Neutrophil (primary cell): ENCODE measurements around the gene ZBTB7A.

ENCODE experiments used
- H3K27ac ChIP-seq: fragments of 200-600 bp; sonication (generic); 2 replicates; pipeline ENCODE4 v1.5.1; 2016; ENCODE audit warnings: mild to moderate bottlenecking, moderate library complexity
- H3K27me3 ChIP-seq: fragments of 200-600 bp; sonication (generic); 2 replicates; pipeline ENCODE4 v1.6.0; 2016; ENCODE audit warnings: mild to moderate bottlenecking
- H3K36me3 ChIP-seq: fragments of 200-600 bp; sonication (generic); 2 replicates; pipeline ENCODE4 v1.5.1; 2017
- H3K4me1 ChIP-seq, 2 experiments: fragments of 200-600 bp in 1 of 2; sonication (generic) in 1 of 2; 1 replicate in 1 of 2; 2 replicates in 1 of 2; pipeline versions ENCODE4 v1.5.1 to v1.6.1; 2013 to 2016; ENCODE audit warnings: low read depth in 1 of 2, low read length in 1 of 2, mild to moderate bottlenecking in 1 of 2, moderate library complexity in 1 of 2; ENCODE audit not compliant: control insufficient read depth in 1 of 2, insufficient read depth in 1 of 2
- H3K4me3 ChIP-seq, 2 experiments: fragments of 200-600 bp in 1 of 2; sonication (generic) in 1 of 2; 1 replicate in 1 of 2; 2 replicates in 1 of 2; pipeline ENCODE4 v1.5.1; 2013 to 2016; ENCODE audit warnings: low read depth in 1 of 2, low read length in 1 of 2, mild to moderate bottlenecking in 1 of 2, moderate library complexity in 1 of 2
- H3K9me3 ChIP-seq: fragments of 200-600 bp; sonication (generic); 2 replicates; pipeline ENCODE4 v1.5.1; 2016
- TF ChIP-seq, protein P1 (sequence below): fragments of 200-600 bp; sonication (generic); IDR thresholded peaks from 2 replicates; pipeline ENCODE4 v1.5.1; 2016; ENCODE audit warnings: antibody characterized with exemption

ZBTB7A gene

DNA sequence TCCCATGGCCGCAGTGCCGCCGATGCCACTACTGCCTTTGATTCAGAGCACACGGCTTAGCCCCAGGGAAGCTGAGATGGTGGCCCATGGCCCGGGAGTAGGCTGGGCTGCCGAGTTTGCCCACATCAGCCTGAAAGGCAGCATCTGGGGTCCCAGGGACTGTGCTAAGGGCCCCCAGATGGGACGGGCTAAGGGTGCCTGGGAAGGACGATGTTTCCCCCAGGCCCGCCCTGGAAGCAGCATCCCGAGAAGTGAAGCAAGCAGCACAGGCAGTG lies 34.7 kb upstream of the ZBTB7A start:
- Histone ChIP-seq H3K27me3 (no peaks in the 10 kb centered on the region), H3K27ac (no peak overlapping the region), H3K9me3 (no peaks in the 10 kb centered on the region), H3K4me1 (no peaks in the 10 kb centered on the region), H3K4me3 (no peak overlapping the region), H3K36me3 (peaks cover 92% of the 10 kb centered on the region)
- TF ChIP-seq, protein P1, sequence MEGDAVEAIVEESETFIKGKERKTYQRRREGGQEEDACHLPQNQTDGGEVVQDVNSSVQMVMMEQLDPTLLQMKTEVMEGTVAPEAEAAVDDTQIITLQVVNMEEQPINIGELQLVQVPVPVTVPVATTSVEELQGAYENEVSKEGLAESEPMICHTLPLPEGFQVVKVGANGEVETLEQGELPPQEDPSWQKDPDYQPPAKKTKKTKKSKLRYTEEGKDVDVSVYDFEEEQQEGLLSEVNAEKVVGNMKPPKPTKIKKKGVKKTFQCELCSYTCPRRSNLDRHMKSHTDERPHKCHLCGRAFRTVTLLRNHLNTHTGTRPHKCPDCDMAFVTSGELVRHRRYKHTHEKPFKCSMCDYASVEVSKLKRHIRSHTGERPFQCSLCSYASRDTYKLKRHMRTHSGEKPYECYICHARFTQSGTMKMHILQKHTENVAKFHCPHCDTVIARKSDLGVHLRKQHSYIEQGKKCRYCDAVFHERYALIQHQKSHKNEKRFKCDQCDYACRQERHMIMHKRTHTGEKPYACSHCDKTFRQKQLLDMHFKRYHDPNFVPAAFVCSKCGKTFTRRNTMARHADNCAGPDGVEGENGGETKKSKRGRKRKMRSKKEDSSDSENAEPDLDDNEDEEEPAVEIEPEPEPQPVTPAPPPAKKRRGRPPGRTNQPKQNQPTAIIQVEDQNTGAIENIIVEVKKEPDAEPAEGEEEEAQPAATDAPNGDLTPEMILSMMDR = no peak

DNA sequence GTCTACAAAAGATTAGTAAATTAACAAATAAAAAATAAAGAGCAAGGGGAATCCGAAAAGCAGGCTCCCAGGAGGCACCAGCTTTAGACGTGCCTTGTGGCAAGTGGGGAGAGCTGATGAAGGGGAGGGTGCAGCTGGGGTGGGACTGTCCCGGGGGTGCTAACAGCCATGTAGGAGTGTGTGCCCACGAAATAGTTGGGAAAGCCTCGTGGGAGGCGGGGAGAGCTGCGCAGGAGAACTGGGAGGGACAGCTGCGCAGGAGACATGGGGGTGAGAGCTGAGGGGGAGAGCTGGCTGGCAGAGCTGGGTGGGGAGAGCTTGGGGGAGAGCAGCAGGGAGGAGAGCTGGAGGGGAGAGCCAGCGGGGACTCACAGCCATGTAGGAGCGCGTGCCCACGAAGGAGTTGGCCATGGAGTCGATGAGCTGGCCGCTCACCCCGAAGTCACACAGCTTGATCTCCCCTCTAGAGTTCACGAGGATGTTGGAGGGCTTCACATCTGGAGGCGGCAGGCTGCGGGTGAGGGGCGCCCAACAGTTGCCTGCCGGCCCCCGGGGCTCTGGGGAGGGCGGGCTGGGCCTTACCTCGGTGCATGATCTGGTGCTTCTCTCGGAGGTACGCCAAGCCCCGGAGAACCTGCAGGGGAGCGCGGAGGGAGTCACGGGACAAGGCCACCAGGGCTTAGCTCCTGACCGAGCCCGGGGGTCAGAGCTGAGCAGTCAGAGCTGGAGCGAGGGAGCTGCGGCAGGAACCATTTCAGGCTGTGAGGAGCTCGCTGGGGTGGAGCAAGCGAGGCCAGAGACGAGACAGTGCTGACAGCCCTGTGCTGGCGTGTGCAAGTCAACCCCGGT lies 34.2 kb upstream of the ZBTB7A start:
- H3K4me1 ChIP-seq = no peaks in the 10 kb centered on the region

DNA sequence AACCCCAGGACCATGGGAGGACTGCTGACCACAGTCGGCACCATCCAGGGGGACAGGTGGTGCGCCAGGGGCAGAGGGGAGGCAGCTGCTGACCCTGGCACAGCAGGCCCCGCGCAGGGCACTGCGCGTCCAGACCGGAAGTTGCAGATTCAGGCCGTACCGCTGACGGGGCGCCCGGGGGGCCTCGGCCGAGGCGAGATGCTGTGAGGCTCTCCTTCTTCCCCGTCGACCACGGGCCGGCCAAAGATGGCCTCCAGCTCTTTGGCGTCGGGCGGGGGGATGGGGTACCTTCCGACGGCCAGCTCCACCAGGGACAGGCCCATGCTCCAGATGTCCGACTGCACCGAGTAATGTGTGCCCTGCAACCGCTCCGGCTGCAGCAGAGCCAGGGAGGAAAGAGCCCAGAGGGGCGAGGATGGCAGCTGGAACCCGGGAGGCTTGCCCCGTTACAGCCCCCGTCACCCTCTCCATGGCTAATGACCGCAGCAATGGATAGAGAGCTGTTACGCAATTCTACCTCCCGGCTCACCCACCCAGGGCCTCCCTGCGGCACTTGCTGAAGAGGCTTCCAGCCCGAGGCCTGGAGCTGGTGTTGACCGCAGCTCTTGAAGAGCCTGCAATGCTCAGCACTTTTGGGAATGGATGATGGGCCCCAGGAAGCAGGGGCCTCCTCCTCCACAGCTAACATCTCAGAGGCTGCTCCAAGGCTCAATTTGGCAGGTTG lies 32.5 kb upstream of the ZBTB7A start:
- H3K27ac ChIP-seq = no peak overlapping the region
- TF ChIP-seq, protein P1 = no peak
- no peaks in the 10 kb centered on the region for H3K4me1 ChIP-seq
- H3K27me3 ChIP-seq = no peaks in the 10 kb centered on the region
- no peak overlapping the region for H3K4me3 ChIP-seq
- peaks cover 94% of the 10 kb centered on the region for H3K36me3 ChIP-seq
- H3K9me3 ChIP-seq = no peaks in the 10 kb centered on the region

More for the DNA sequence above, 34.2 kb upstream of the ZBTB7A start:
- Histone ChIP-seq H3K27ac (no peak overlapping the region), H3K27me3 (no peaks in the 10 kb centered on the region), H3K4me3 (no peak overlapping the region), H3K36me3 (peaks cover 92% of the 10 kb centered on the region), H3K9me3 (no peaks in the 10 kb centered on the region)
- TF ChIP-seq, protein P1 = no peak

DNA sequence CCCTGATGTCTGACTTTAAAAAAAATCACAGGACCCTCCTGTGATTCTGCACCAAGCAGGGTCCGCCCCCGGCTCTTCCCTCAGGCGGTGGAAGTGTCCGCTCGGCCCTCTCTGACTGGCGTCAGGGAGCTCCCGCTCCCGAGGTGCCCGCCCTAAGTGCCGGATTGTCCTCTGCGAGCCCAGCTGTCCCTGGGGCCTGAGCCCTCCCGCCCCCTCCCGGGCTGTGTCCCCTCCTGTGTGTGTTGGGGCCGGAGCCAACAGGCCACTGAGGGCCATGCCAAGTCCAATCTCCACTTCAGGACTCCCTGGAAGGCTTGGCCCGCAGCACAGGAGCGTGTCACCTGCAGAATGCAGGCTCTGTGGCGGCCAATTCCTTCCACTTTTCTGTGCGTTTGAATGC lies 31.8 kb upstream of the ZBTB7A start:
- no peaks in the 10 kb centered on the region for H3K4me1 ChIP-seq
- peaks cover 97% of the 10 kb centered on the region for H3K36me3 ChIP-seq
- H3K9me3 ChIP-seq = no peaks in the 10 kb centered on the region
- no peaks in the 10 kb centered on the region for H3K27me3 ChIP-seq
- TF ChIP-seq, protein P1 = no peak
- H3K4me3 ChIP-seq = no peak overlapping the region
- H3K27ac ChIP-seq = no peak overlapping the region

DNA sequence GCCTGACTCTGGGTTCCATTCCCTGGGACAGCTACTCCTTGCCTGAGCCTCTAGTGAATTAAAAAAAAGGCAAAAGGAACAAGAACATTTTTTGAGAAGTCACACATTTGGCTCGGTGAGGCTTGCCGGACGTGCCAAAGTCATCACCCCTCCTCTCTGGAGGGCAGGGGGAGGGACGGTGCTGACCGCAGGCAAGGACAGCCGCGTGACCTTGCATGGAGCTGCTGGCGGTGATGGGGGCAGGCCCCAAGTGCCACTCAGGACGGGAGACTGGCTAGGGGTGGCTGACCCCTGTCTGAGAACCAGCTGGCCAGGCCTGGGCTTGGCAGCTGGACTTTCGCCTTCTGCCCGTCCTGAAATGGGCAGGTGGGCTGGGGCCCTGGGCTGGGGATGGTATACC lies 30.8 kb upstream of the ZBTB7A start:
- Histone ChIP-seq H3K27me3 (no peaks in the 10 kb centered on the region), H3K9me3 (no peaks in the 10 kb centered on the region), H3K4me3 (no peak overlapping the region), H3K27ac (no peak overlapping the region), H3K4me1 (no peaks in the 10 kb centered on the region), H3K36me3 (peaks cover 97% of the 10 kb centered on the region)
- TF ChIP-seq, protein P1 = no peak
